ENCODE measurements around the gene EDNRB.
"Not testable (repeated sequence)": the region's sequence is repeated elsewhere in the genome, so short reads cannot be mapped to it uniquely, and the experiment has no call there.

The EDNRB gene

GRCh38 chr13:77878190-77878589, 40.4 kb downstream of the EDNRB start:
- Mint-ChIP-seq H3K27ac (no peak overlapping the region), H3K27me3 (peaks cover 0 to 3% of the 10 kb centered on the region in 2 donors), H3K36me3 (no peaks in the 10 kb centered on the region), H3K4me3 (no peak overlapping the region), H3K4me1 (no peaks in the 10 kb centered on the region), H3K9me3 (peaks cover 0 to 2% of the 10 kb centered on the region in 2 donors)
- ATAC-seq (replicated peaks) (no peak), DNase-seq (no peak)

- H3K27ac Mint-ChIP-seq, result no peak overlapping the region
- no peaks in the 10 kb centered on the region for H3K36me3 Mint-ChIP-seq
- peaks cover 0 to 2% of the 10 kb centered on the region in 2 donors for H3K9me3 Mint-ChIP-seq
- H3K4me1 Mint-ChIP-seq, result no peaks in the 10 kb centered on the region
- ATAC-seq (replicated peaks), result no peak
- DNase-seq, result no peak
- H3K27me3 Mint-ChIP-seq, result peaks cover 0 to 7% of the 10 kb centered on the region in 2 donors
- H3K4me3 Mint-ChIP-seq, result no peak overlapping the region
Observed at GRCh38 chr13:77876176-77876575, 42.5 kb downstream of the EDNRB start.

GRCh38 chr13:77874406-77874805, 44.2 kb downstream of the EDNRB start:
- Mint-ChIP-seq H3K27ac (no peak overlapping the region), H3K36me3 (no peaks in the 10 kb centered on the region), H3K4me3 (no peak overlapping the region), H3K4me1 (no peaks in the 10 kb centered on the region), H3K27me3 (peaks cover 0 to 7% of the 10 kb centered on the region in 2 donors), H3K9me3 (peaks cover 0 to 2% of the 10 kb centered on the region in 2 donors)
- no peak for DNase-seq
- ATAC-seq (replicated peaks), result no peak

- Mint-ChIP-seq H3K36me3 (peaks cover 0 to 4% of the 10 kb centered on the region in 2 donors), H3K4me1 (peaks cover 0 to 2% of the 10 kb centered on the region in 2 donors), H3K27ac (no peak overlapping the region), H3K27me3 (peaks cover 4 to 7% of the 10 kb centered on the region in 2 donors), H3K9me3 (peaks cover 4 to 5% of the 10 kb centered on the region in 2 donors), H3K4me3 (no peak overlapping the region)
- DNase-seq, result no peak
- ATAC-seq (replicated peaks), result no peak
Observed at GRCh38 chr13:77872995-77873394, 45.6 kb downstream of the EDNRB start.

- ATAC-seq (replicated peaks), result no peak
- peaks cover 0 to 4% of the 10 kb centered on the region in 2 donors for H3K36me3 Mint-ChIP-seq
- H3K9me3 Mint-ChIP-seq, result peaks cover 5 to 10% of the 10 kb centered on the region in 2 donors
- DNase-seq, result no peak
- H3K4me3 Mint-ChIP-seq, result no peak overlapping the region
- peaks cover 0 to 2% of the 10 kb centered on the region in 2 donors for H3K4me1 Mint-ChIP-seq
- no peak overlapping the region for H3K27ac Mint-ChIP-seq
- H3K27me3 Mint-ChIP-seq, result peaks cover 4 to 7% of the 10 kb centered on the region in 2 donors
Observed at GRCh38 chr13:77871596-77871995, 47.0 kb downstream of the EDNRB start.

- Mint-ChIP-seq H3K4me1 (peaks cover 0 to 2% of the 10 kb centered on the region in 2 donors), H3K36me3 (peaks cover 0 to 4% of the 10 kb centered on the region in 2 donors), H3K27ac (no peak overlapping the region), H3K9me3 (peaks cover 5 to 10% of the 10 kb centered on the region in 2 donors), H3K4me3 (no peak overlapping the region), H3K27me3 (peaks cover 8 to 14% of the 10 kb centered on the region in 2 donors)
- no peak for DNase-seq
- peak in 1 of 2 donors; percentile 51 for ATAC-seq (replicated peaks)
Observed at GRCh38 chr13:77868717-77869116, 49.9 kb downstream of the EDNRB start.

GRCh38 chr13:77866971-77867370, 51.7 kb downstream of the EDNRB start:
- Mint-ChIP-seq H3K27ac (no peak overlapping the region), H3K4me1 (peaks cover 0 to 2% of the 10 kb centered on the region in 2 donors), H3K27me3 (peaks cover 6 to 8% of the 10 kb centered on the region in 2 donors), H3K4me3 (no peak overlapping the region), H3K36me3 (peaks cover 0 to 4% of the 10 kb centered on the region in 2 donors), H3K9me3 (peaks cover 5 to 10% of the 10 kb centered on the region in 2 donors)
- ATAC-seq (replicated peaks) (no peak), DNase-seq (no peak)

GRCh38 chr13:77865622-77866021, 53.0 kb downstream of the EDNRB start:
- peaks cover 0 to 4% of the 10 kb centered on the region in 2 donors for H3K36me3 Mint-ChIP-seq
- H3K27me3 Mint-ChIP-seq, result peaks cover 6 to 8% of the 10 kb centered on the region in 2 donors
- DNase-seq, result no peak
- H3K4me3 Mint-ChIP-seq, result no peak overlapping the region
- no peak overlapping the region for H3K27ac Mint-ChIP-seq
- H3K4me1 Mint-ChIP-seq, result peaks cover 0 to 2% of the 10 kb centered on the region in 2 donors
- peaks cover 5 to 10% of the 10 kb centered on the region in 2 donors for H3K9me3 Mint-ChIP-seq
- no peak for ATAC-seq (replicated peaks)

GRCh38 chr13:77863144-77863543, 55.5 kb downstream of the EDNRB start:
- Mint-ChIP-seq H3K27me3 (peaks cover 4 to 6% of the 10 kb centered on the region in 2 donors), H3K4me3 (no peak overlapping the region), H3K36me3 (no peaks in the 10 kb centered on the region), H3K4me1 (peaks cover 0 to 2% of the 10 kb centered on the region in 2 donors), H3K27ac (no peak overlapping the region), H3K9me3 (peaks cover 0 to 6% of the 10 kb centered on the region in 2 donors)
- DNase-seq (no peak), ATAC-seq (replicated peaks) (no peak)

GRCh38 chr13:77861741-77862140, 56.9 kb downstream of the EDNRB start:
- H3K9me3 Mint-ChIP-seq, result no peaks in the 10 kb centered on the region
- peaks cover 0 to 2% of the 10 kb centered on the region in 2 donors for H3K4me1 Mint-ChIP-seq
- no peak overlapping the region for H3K27ac Mint-ChIP-seq
- no peak overlapping the region for H3K4me3 Mint-ChIP-seq
- no peak for DNase-seq
- H3K27me3 Mint-ChIP-seq, result peaks cover 4 to 6% of the 10 kb centered on the region in 2 donors
- ATAC-seq (replicated peaks), result no peak
- H3K36me3 Mint-ChIP-seq, result no peaks in the 10 kb centered on the region

- Mint-ChIP-seq H3K27ac (no peak overlapping the region), H3K9me3 (no peaks in the 10 kb centered on the region), H3K36me3 (no peaks in the 10 kb centered on the region), H3K4me1 (peaks cover 0 to 2% of the 10 kb centered on the region in 2 donors), H3K27me3 (peaks cover 4 to 6% of the 10 kb centered on the region in 2 donors), H3K4me3 (no peak overlapping the region)
- DNase-seq (no peak), ATAC-seq (replicated peaks) (no peak)
Observed at GRCh38 chr13:77860507-77860981, 58.1 kb downstream of the EDNRB start.

- ATAC-seq (replicated peaks) (no peak), DNase-seq (no peak)
- Mint-ChIP-seq H3K9me3 (no peaks in the 10 kb centered on the region), H3K27me3 (peaks cover 6 to 7% of the 10 kb centered on the region in 2 donors), H3K36me3 (no peaks in the 10 kb centered on the region), H3K4me3 (no peak overlapping the region), H3K4me1 (peaks cover 0 to 2% of the 10 kb centered on the region in 2 donors), H3K27ac (no peak overlapping the region)
Observed at GRCh38 chr13:77859450-77859849, 59.2 kb downstream of the EDNRB start.

- DNase-seq, result no peak
Observed at GRCh38 chr13:77857531-77858209, 61.0 kb downstream of the EDNRB start.

GRCh38 chr13:77853703-77854102, 64.9 kb downstream of the EDNRB start:
- Mint-ChIP-seq H3K27ac (no peak overlapping the region), H3K36me3 (no peaks in the 10 kb centered on the region), H3K4me1 (no peaks in the 10 kb centered on the region), H3K27me3 (peaks cover 0 to 4% of the 10 kb centered on the region in 2 donors), H3K9me3 (no peaks in the 10 kb centered on the region), H3K4me3 (no peak overlapping the region)
- no peak for DNase-seq
- ATAC-seq (replicated peaks), result no peak

More at GRCh38 chr13:77857531-77858209, 61.0 kb downstream of the EDNRB start:
- peaks cover 0 to 2% of the 10 kb centered on the region in 2 donors for H3K4me1 Mint-ChIP-seq
- H3K9me3 Mint-ChIP-seq, result no peaks in the 10 kb centered on the region
- no peaks in the 10 kb centered on the region for H3K36me3 Mint-ChIP-seq
- no peak for ATAC-seq (replicated peaks)
- H3K27ac Mint-ChIP-seq, result no peak overlapping the region
- no peak overlapping the region for H3K4me3 Mint-ChIP-seq
- H3K27me3 Mint-ChIP-seq, result peaks cover 0 to 4% of the 10 kb centered on the region in 2 donors

GRCh38 chr13:77848050-77848449, 70.6 kb downstream of the EDNRB start:
- H3K27me3 Mint-ChIP-seq, result not testable (repeated sequence)

More at GRCh38 chr13:77848050-77848449, 70.6 kb downstream of the EDNRB start:
- not testable (repeated sequence) for H3K4me3 Mint-ChIP-seq; H3K4me1 Mint-ChIP-seq; ATAC-seq (replicated peaks); H3K36me3 Mint-ChIP-seq; H3K27ac Mint-ChIP-seq; H3K9me3 Mint-ChIP-seq; DNase-seq

Measured in stimulated activated naive B cell treated with anti-CD40 and anti-IgM and Interleukin-4, amounts not matched to agents 10 μg/mL and 1 μg/mL and 100 μg/mL, for 72 hours (primary cell).